Left kidney (tissue), 2 donors: ENCODE results near the gene UBC. TPM values are rescaled to one million over a fixed set of nuclear protein-coding genes. Genes with fewer than 3 reads are reported as not detected.
"Not testable (repeated sequence)": the region's sequence is repeated elsewhere in the genome, so short reads cannot be mapped to it uniquely, and the experiment has no call there.

Experiments
- DNase-seq: peaks from one replicate; pipeline ENCODE4 v3.0.0-alpha.2; 2013
- polyA plus RNA-seq: library from polyadenylated mRNA; unstranded; fragments of 120-200 nt; gene quantifications from one replicate; pipeline ENCODE4 v1.2.1, GENCODE V29; 2013; ENCODE audit not compliant: insufficient read length

UBC gene
- polyA plus RNA-seq, 1 donor = 1,161 TPM

GRCh38 chr12:124893792-124894516 lies 20.5 kb downstream of the UBC start:
- no peak for DNase-seq

- DNase-seq = no peak
Measured at GRCh38 chr12:124888260-124888659, 26.2 kb downstream of the UBC start.

- not testable (repeated sequence) for DNase-seq
Measured at GRCh38 chr12:124887766-124888165, 26.7 kb downstream of the UBC start.

- DNase-seq = no peak
Measured at GRCh38 chr12:124884587-124885438, 29.6 kb downstream of the UBC start.

GRCh38 chr12:124883263-124884130 lies 31.0 kb downstream of the UBC start:
- no peak for DNase-seq

- peak; percentile 71 for DNase-seq
Measured at GRCh38 chr12:124881123-124881522, 33.3 kb downstream of the UBC start.

GRCh38 chr12:124880335-124880734 lies 34.1 kb downstream of the UBC start:
- not testable (repeated sequence) for DNase-seq

- no peak for DNase-seq
Measured at GRCh38 chr12:124878795-124879516, 35.5 kb downstream of the UBC start.

GRCh38 chr12:124877423-124877822 lies 37.0 kb downstream of the UBC start:
- DNase-seq = no peak

- no peak for DNase-seq
Measured at GRCh38 chr12:124876171-124876570, 38.3 kb downstream of the UBC start.

- no peak for DNase-seq
Measured at GRCh38 chr12:124875803-124876132, 38.7 kb downstream of the UBC start.

GRCh38 chr12:124874988-124875802 lies 39.3 kb downstream of the UBC start:
- DNase-seq = no peak

- no peak for DNase-seq
Measured at GRCh38 chr12:124874188-124874587, 40.3 kb downstream of the UBC start.

- no peak for DNase-seq
Measured at GRCh38 chr12:124872068-124872719, 42.3 kb downstream of the UBC start.

- no peak for DNase-seq
Measured at GRCh38 chr12:124871297-124871696, 43.2 kb downstream of the UBC start.

- DNase-seq = no peak
Measured at GRCh38 chr12:124870515-124870914, 43.9 kb downstream of the UBC start.

GRCh38 chr12:124869059-124869665 lies 45.3 kb downstream of the UBC start:
- DNase-seq = no peak

GRCh38 chr12:124868252-124869058 lies 46.0 kb downstream of the UBC start:
- no peak for DNase-seq

- DNase-seq = no peak
Measured at GRCh38 chr12:124867401-124867930, 47.0 kb downstream of the UBC start.
